Measurements from ENCODE around the gene HELLS. TPM values are rescaled to one million over a fixed set of nuclear protein-coding genes. Genes with fewer than 3 reads are reported as not detected.
"Not testable (repeated sequence)": the region's sequence is repeated elsewhere in the genome, so short reads cannot be mapped to it uniquely, and the experiment has no call there.

Gene HELLS
- total RNA-seq, 2 experiments from 2014 or later, result 157 to 164 TPM

DNA sequence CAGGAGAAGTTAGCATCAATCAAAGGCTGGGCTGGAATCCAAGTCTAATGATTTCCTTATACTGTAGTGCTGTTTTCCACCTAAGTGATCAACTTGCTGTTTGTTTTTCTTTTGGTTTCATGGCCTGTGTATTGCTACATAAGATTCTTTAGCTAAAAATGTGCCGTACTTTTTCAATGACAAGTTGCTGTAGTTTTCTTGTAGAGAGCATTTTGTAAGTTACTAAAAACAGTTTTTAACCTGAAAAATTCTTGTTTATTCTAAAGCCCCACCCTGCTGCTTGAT, 1.3 kb downstream of the HELLS start:
- Mint-ChIP-seq H3K4me1 (ENCODE audit: low read depth) (peaks cover 36% of the 10 kb centered on the region), H3K4me3 (peak overlapping the region; percentile 99), H3K27ac (peak overlapping the region; percentile 98), H3K36me3 (ENCODE audit: low read depth) (peaks cover 30% of the 10 kb centered on the region), H3K9me3 (ENCODE audit: insufficient read depth) (no peaks in the 10 kb centered on the region), H3K27me3 (ENCODE audit: low read depth) (peaks cover 3% of the 10 kb centered on the region)
- ATAC-seq, result no peak
- POLR2A ChIA-PET, result interaction anchor here (0.8 to 1.0 kb wide), 2 partner anchors 18 to 184 kb away, joined by 3 to 6 read pairs; partner anchors contain the start of gene NOC3L
- CTCF ChIA-PET, result no interaction called here
- no peak for DNase-seq

DNA sequence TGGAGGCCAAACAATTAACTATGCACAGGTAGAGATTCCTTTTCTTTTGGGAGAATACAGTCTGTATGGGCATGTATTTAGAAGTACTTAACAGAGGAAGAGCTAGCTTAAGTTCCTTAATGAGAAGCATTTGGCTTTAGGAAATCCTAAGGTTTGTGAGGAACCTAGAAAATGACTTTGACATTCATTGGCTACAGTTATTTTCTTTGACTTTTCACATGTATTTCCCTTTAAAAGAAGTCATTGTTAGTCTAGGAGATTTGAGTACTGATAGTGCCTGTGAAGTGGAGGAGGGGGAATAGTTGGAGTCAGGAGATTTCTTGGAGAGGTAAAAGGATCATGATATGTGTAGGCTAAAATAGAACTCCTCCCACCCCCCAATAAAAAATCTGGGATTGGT, 3.6 kb downstream of the HELLS start:
- peaks cover 32% of the 10 kb centered on the region for H3K4me1 Mint-ChIP-seq (ENCODE audit: low read depth)
- no peaks in the 10 kb centered on the region for H3K9me3 Mint-ChIP-seq (ENCODE audit: insufficient read depth)
- ATAC-seq, result no peak
- H3K4me3 Mint-ChIP-seq, result no peak overlapping the region
- H3K27me3 Mint-ChIP-seq (ENCODE audit: low read depth), result no peaks in the 10 kb centered on the region
- ChIA-PET POLR2A (no interaction called here), CTCF (no interaction called here)
- peaks cover 43% of the 10 kb centered on the region for H3K36me3 Mint-ChIP-seq (ENCODE audit: low read depth)
- no peak for DNase-seq
- H3K27ac Mint-ChIP-seq, result peak overlapping the region; percentile 0

DNA sequence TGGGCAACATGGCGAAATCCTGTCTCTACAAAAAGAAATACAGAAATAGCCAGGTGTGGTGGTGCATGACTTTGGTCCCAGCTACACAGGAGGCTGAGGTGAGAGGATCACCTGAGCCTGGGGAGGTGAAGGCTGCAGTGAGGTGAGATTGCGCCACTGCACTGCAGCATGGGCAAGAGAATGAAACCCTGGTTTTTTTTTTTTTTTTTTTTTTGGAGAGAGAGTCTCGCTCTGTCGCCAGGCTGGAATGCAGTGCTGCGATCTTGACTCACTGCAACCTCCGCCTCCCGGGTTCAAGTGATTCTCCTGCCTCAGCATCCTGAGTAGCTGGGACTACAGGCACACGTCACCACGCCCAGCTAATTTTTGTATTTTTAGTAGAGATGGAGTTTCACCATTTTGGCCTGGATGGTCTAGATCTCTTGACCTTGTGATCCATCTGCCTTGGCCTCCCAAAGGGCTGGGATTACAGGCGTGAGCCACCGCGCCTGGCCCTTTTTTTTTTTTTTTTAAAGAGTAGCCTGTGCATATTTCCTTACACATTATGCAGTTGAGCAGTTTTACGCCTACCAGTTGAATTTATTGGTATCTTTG, 22.2 kb downstream of the HELLS start:
- H3K4me1 Mint-ChIP-seq (ENCODE audit: low read depth); H3K27me3 Mint-ChIP-seq (ENCODE audit: low read depth); H3K4me3 Mint-ChIP-seq; POLR2A ChIA-PET; ATAC-seq; CTCF ChIA-PET; H3K27ac Mint-ChIP-seq; H3K9me3 Mint-ChIP-seq (ENCODE audit: insufficient read depth); DNase-seq: not testable (repeated sequence)
- peaks cover 53% of the 10 kb centered on the region for H3K36me3 Mint-ChIP-seq (ENCODE audit: low read depth)

DNA sequence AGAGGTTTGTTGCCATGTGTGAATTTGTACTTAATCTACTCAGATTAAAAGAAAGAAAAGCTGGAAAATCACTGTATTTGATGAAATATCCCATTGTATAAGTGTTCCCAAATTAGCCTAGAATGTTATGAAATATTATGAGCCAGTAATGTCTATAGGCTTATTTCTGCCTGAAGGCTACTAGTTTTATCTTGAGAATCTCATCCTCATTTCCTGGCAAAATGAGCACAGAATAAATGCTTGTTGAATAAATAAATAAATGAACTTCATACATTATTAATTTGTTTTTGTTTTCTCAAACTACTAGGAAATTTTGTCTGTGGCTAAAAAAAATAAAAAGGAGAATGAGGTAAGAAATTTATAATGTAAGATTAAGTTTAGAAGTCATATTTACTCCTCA, 25.5 kb downstream of the HELLS start:
- POLR2A ChIA-PET, result no interaction called here
- H3K9me3 Mint-ChIP-seq (ENCODE audit: insufficient read depth), result no peaks in the 10 kb centered on the region
- ATAC-seq, result no peak
- CTCF ChIA-PET, result no interaction called here
- no peak overlapping the region for H3K4me3 Mint-ChIP-seq
- DNase-seq, result no peak
- no peak overlapping the region for H3K27ac Mint-ChIP-seq
- peaks cover 58% of the 10 kb centered on the region for H3K36me3 Mint-ChIP-seq (ENCODE audit: low read depth)
- H3K27me3 Mint-ChIP-seq (ENCODE audit: low read depth), result no peaks in the 10 kb centered on the region
- no peaks in the 10 kb centered on the region for H3K4me1 Mint-ChIP-seq (ENCODE audit: low read depth)

DNA sequence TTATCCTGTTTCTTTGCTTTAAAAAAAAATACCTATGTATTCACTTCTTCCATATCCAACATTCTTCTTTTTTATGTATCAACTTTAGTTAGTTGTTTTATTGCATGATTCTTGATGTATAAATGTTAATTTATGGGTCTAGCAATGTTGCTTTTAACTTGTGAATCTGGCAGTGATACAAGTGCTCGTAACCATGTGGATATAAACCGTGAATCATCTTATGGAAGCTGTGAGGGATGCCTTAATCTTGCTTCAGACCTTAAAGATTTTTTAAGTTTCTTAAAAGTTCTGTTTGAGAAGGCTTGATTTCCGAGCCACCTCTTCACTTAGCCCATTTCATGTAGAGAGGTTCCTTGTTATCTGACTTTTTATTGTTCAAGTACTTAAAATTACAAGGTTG, 25.9 kb downstream of the HELLS start:
- H3K4me1 Mint-ChIP-seq (ENCODE audit: low read depth), result no peaks in the 10 kb centered on the region
- no peaks in the 10 kb centered on the region for H3K9me3 Mint-ChIP-seq (ENCODE audit: insufficient read depth)
- H3K36me3 Mint-ChIP-seq (ENCODE audit: low read depth), result peaks cover 56% of the 10 kb centered on the region
- ChIA-PET POLR2A (no interaction called here), CTCF (no interaction called here)
- H3K27ac Mint-ChIP-seq, result no peak overlapping the region
- H3K4me3 Mint-ChIP-seq, result no peak overlapping the region
- DNase-seq (no peak), ATAC-seq (no peak)
- no peaks in the 10 kb centered on the region for H3K27me3 Mint-ChIP-seq (ENCODE audit: low read depth)

DNA sequence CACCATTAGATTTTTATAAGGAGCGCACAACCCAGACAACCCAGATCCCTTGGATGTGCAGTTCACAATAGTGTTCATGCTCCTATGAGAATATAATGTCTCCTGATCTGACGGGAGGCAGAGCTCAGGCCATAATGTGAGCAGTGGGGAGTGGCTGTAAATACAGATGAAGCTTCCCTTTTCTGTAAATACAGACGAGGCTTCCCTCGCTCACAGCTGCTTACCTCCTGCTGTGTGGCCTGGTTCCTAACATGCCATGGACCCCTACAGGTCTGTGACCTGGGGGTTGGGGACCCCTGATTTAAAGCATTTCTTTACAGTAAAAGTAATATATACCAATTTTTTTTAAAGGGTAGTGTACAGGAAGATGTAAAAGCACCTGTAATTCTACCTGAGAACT, 33.2 kb downstream of the HELLS start:
- H3K36me3 Mint-ChIP-seq (ENCODE audit: low read depth), result peaks cover 56% of the 10 kb centered on the region
- H3K4me3 Mint-ChIP-seq, result no peak overlapping the region
- POLR2A ChIA-PET, result interaction anchor here (1.0 kb wide), 1 partner anchor 28 kb away, joined by 5 read pairs; no protein-coding TSS in a partner anchor
- no peak for DNase-seq
- H3K9me3 Mint-ChIP-seq (ENCODE audit: insufficient read depth), result no peaks in the 10 kb centered on the region
- no peaks in the 10 kb centered on the region for H3K27me3 Mint-ChIP-seq (ENCODE audit: low read depth)
- no peak overlapping the region for H3K27ac Mint-ChIP-seq
- no peak for ATAC-seq
- no peaks in the 10 kb centered on the region for H3K4me1 Mint-ChIP-seq (ENCODE audit: low read depth)
- CTCF ChIA-PET, result no interaction called here

DNA sequence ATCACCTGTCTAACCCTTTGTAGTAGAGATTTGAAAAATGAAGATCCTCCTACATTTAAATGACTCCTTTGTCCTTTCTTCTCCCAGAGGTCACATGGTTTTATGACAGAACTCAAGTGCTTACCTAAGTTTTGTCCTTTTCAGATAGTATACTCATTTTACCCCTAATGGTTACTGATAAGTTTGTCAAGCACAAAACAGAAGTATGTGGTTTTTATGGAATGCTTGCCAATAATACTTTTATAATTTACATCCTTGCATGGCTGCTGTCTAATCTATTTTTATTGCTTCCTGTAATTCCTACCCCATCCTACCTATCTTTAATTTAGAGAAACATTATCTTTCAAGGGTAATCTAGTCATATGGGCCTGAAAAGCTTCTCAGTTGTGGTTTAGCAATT, 37.5 kb downstream of the HELLS start:
- Mint-ChIP-seq H3K27ac (no peak overlapping the region), H3K9me3 (ENCODE audit: insufficient read depth) (no peaks in the 10 kb centered on the region), H3K4me3 (no peak overlapping the region), H3K4me1 (ENCODE audit: low read depth) (no peaks in the 10 kb centered on the region), H3K27me3 (ENCODE audit: low read depth) (no peaks in the 10 kb centered on the region), H3K36me3 (ENCODE audit: low read depth) (peaks cover 42% of the 10 kb centered on the region)
- DNase-seq, result no peak
- no peak for ATAC-seq
- CTCF ChIA-PET, result no interaction called here
- POLR2A ChIA-PET, result no interaction called here

DNA sequence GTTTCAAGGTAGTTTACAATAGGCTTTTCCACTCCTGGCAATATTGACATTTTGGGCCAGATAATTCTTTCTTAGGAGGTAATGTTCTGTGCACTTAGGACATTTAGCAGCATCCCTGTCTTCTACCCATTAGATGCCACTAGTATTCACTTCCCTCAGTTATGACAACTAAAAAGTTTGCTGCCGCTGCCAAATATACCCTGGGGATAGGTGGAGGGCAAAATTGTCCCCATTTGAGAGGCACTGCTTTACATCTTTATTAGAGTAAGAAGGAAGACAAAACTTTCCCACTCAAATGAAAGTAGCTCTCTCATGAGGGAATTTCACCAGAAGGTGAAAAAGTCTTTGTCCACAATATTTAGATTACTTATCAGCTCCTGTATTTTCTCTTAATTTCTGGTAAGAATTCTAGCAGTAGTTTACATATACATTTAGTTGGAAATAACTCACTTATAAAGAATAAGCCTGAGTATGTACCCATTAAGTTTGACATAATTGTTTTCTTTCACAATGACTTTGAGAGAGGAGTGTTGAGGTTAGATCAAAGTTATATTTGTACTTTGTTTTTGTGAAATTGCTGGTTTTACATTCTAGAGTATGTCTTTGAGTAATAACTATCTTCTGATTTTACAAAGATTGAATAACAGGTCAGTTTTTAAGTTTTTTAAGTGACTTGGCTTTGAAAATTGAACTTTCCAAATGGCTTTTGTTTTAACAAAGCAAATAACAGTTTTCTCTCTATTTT, 46.0 kb downstream of the HELLS start:
- H3K4me3 Mint-ChIP-seq, result no peak overlapping the region

DNA sequence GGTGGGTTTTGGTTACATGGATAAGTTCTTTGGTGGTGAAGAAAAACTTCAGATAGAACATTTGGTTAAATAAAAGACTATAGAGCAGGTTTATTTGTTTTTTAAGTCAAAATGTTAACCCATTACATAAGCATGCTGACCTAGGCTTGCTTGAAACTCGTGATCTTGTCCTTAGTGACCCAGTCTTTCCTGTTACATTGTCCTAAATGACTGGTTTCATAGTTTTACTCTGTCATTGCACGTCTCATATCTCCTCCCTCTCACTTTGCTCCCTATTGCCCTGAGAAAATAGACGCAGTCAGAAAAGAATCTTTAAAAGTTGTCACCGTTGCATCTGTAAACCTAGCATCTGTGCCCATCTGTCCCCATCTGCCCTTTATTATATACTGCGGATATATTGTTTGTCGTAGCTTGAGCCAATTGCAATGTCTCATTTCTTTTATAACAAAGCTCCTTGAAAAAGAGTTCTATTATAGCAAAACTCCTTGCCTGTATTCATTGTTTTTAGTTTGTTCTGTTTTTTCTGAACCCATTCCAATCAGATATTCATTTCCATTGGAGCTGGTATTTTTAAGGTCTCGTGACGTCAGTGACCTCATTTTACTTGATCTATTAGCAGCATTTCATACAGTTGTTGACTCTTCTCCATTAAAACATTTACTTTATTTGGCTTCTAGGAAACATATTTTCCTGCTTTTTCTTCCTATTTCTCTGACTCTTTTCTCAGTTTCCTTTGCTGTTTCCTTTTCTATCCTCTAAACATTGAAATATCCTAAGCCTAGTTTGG, 57.3 kb downstream of the HELLS start:
- Mint-ChIP-seq H3K27me3 (ENCODE audit: low read depth) (no peaks in the 10 kb centered on the region), H3K9me3 (ENCODE audit: insufficient read depth) (no peaks in the 10 kb centered on the region), H3K4me3 (no peak overlapping the region), H3K4me1 (ENCODE audit: low read depth) (no peaks in the 10 kb centered on the region), H3K36me3 (ENCODE audit: low read depth) (peaks cover 58% of the 10 kb centered on the region), H3K27ac (no peak overlapping the region)
- DNase-seq (no peak), ATAC-seq (no peak)
- POLR2A ChIA-PET, result no interaction called here
- CTCF ChIA-PET, result no interaction called here

More for the DNA sequence above, 46.0 kb downstream of the HELLS start:
- no peak overlapping the region for H3K27ac Mint-ChIP-seq
- no peaks in the 10 kb centered on the region for H3K27me3 Mint-ChIP-seq (ENCODE audit: low read depth)
- peaks cover 4% of the 10 kb centered on the region for H3K4me1 Mint-ChIP-seq (ENCODE audit: low read depth)
- CTCF ChIA-PET, result no interaction called here
- H3K36me3 Mint-ChIP-seq (ENCODE audit: low read depth), result peaks cover 55% of the 10 kb centered on the region
- no peak for DNase-seq
- POLR2A ChIA-PET, result no interaction called here
- no peak for ATAC-seq
- H3K9me3 Mint-ChIP-seq (ENCODE audit: insufficient read depth), result no peaks in the 10 kb centered on the region

DNA sequence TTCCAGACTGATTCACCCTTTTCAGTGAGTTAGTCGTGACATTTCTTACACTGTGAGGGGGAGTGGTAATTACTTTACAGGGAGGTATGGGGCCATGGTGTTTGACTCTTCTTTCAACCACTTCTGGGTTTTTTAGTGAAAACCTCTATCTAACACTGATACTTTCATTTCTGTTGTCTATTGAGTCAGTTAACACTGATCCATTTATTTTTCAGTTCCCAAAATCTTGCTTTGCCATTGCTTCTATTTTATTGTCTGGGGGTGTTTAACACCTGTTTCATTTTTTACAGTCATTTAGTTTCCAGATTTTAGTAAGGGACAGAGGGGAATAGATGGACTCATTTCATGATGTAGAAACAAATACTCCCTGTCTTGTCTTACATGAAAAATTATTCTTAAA, 61.5 kb downstream of the HELLS start:
- Mint-ChIP-seq H3K27me3 (ENCODE audit: low read depth) (no peaks in the 10 kb centered on the region), H3K4me3 (no peak overlapping the region), H3K9me3 (ENCODE audit: insufficient read depth) (no peaks in the 10 kb centered on the region), H3K36me3 (ENCODE audit: low read depth) (peaks cover 68% of the 10 kb centered on the region), H3K27ac (no peak overlapping the region), H3K4me1 (ENCODE audit: low read depth) (no peaks in the 10 kb centered on the region)
- ATAC-seq (no peak), DNase-seq (no peak)
- POLR2A ChIA-PET, result no interaction called here
- CTCF ChIA-PET, result no interaction called here

DNA sequence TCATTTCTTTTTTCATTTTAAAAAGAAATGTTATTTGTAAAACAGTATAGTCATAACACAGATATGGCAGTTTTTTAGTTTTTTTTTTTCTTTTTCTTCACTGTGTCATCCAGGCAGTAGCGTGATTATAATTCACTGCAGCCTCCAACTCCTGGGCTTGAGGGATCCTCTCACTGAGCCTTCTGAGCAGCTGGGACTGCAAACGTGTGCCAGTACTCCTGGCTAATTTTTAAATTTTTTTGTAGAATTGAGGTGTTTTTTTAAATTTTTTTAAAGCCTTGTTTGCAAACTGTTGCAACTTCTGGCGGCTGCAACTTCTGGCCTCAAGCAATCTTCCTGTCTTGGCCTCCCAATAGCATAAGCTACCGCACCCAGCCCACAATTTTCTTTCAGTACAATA, 63.0 kb downstream of the HELLS start:
- ChIA-PET POLR2A (no interaction called here), CTCF (no interaction called here)
- Mint-ChIP-seq H3K4me3 (no peak overlapping the region), H3K27me3 (ENCODE audit: low read depth) (no peaks in the 10 kb centered on the region), H3K4me1 (ENCODE audit: low read depth) (no peaks in the 10 kb centered on the region), H3K27ac (no peak overlapping the region), H3K9me3 (ENCODE audit: insufficient read depth) (no peaks in the 10 kb centered on the region), H3K36me3 (ENCODE audit: low read depth) (peaks cover 61% of the 10 kb centered on the region)
- DNase-seq (no peak), ATAC-seq (no peak)

DNA sequence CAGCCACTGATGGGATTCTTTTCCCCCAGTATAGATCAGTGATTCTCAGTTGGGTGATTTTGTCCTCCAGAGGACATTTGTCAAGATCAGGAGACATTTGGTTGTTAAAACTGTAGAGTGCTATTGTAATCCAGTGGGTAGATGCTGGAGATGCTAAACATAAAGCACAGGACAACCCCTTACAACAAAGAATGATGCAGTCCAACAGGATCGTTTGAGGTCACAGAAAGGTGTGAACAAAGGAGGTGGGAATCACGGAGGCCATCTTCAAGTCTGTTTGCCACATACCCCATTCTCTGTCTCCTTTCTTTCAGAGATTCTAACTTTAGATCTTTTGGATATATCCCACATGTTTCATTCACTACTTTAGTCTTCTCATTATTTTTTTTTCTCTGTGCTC, 69.0 kb downstream of the HELLS start:
- Mint-ChIP-seq H3K4me1 (ENCODE audit: low read depth) (peaks cover 2% of the 10 kb centered on the region), H3K27ac (no peak overlapping the region), H3K4me3 (no peak overlapping the region), H3K36me3 (ENCODE audit: low read depth) (peaks cover 20% of the 10 kb centered on the region), H3K27me3 (ENCODE audit: low read depth) (no peaks in the 10 kb centered on the region), H3K9me3 (ENCODE audit: insufficient read depth) (no peaks in the 10 kb centered on the region)
- CTCF ChIA-PET, result no interaction called here
- POLR2A ChIA-PET, result no interaction called here
- DNase-seq (no peak), ATAC-seq (no peak)

All from activated CD8-positive, alpha-beta T cell treated with anti-CD3 and anti-CD28 coated beads, Interleukin-2, amount 10 ng/mL, durations not matched to agents 7 days and 5 days (primary cell).